Thoracic aorta (tissue), 2 donors: ENCODE data around the gene ITGA5. TPM values are rescaled to one million over a fixed set of nuclear protein-coding genes. Genes with fewer than 3 reads are reported as not detected.

Experiments used
- ATAC-seq: fragments of 150-250 bp; one replicate; pipeline ENCODE4 v1.8.0; 2017; ENCODE audit warnings: low read depth; ENCODE audit not compliant: insufficient number of reproducible peaks, low FRiP score
- DNase-seq: peaks from one replicate; pipeline ENCODE4 v3.0.0-alpha.2; 2020; ENCODE audit warnings: low spot score
- H3K27ac ChIP-seq, 2 donors: fragments of 200-600 bp; sonication (generic); 1 replicate in 1 of 2; 2 replicates in 1 of 2; pipeline ENCODE4 v1.5.1; 2016; ENCODE audit warnings: mild to moderate bottlenecking in 2 of 2, moderate library complexity in 2 of 2
- H3K27me3 ChIP-seq: fragments of 200-600 bp; sonication (generic); replicated peaks from 2 replicates; pipeline ENCODE4 v1.6.0; 2016; ENCODE audit warnings: mild to moderate bottlenecking; ENCODE audit not compliant: insufficient read depth
- H3K36me3 ChIP-seq: fragments of 200-600 bp; sonication (generic); one replicate; pipeline ENCODE4 v1.5.1; 2016
- H3K4me1 ChIP-seq, 2 donors: fragments of 200-600 bp; sonication (generic); 1 replicate in 1 of 2; 2 replicates in 1 of 2; pipeline versions ENCODE4 v1.5.1 to v1.6.0; 2016; ENCODE audit warnings: low read depth in 2 of 2, mild to moderate bottlenecking in 1 of 2; ENCODE audit not compliant: control insufficient read depth in 1 of 2
- H3K4me3 ChIP-seq: fragments of 200-600 bp; sonication (generic); 2 replicates; pipeline ENCODE4 v1.5.1; 2016; ENCODE audit warnings: mild to moderate bottlenecking
- H3K9me3 ChIP-seq: fragments of 200-600 bp; sonication (generic); 2 replicates; pipeline ENCODE4 v1.5.1; 2016
- CTCF ChIP-seq: fragments of 200-600 bp; sonication (generic); IDR thresholded peaks from one replicate; pipeline ENCODE4 v1.5.1; 2019; ENCODE audit warnings: antibody characterized with exemption
- total RNA-seq, 2 donors: library from RNA; depleted of rRNA; stranded (reverse); fragments of >200 nt; gene quantifications; one replicate each; pipeline versions ENCODE4 v1.1.0 to v1.2.3, GENCODE V29; 2016

Gene ITGA5
- total RNA-seq, 2 donors from 2014 or later = 752 to 847 TPM

DNA sequence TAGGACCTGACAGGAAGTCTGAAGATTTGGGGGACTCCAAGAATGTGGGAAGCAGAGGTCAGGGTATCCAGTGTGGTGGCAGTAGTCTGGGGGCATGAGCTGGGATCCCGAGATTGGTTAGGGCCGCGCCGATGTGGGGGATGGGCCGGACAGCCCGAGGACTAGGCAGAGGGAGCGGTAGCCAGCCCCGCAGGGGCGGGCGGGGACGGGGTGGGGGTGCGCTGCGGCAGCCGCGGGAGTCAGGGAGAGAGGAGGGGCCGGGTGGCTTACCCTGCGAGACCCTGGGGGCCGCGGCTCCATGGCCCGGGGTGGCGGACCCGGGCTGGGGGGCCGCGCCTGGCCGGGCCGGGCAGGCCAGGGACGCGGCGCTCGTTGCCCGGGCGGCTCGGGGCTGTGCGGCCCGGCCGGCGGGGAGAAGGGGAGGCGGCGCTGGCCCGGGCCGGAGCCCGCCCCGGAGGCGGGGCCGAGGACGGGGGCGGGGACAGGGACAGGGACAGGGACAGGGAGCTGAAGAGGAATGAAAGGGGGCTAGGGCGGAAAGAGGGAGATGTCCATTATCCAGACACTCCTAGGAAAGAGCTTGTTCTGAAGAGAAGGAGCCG is 40.2 kb downstream of the ITGA5 start:
- Histone ChIP-seq H3K4me3 (peak overlapping the region; percentile 67), H3K27ac (peak overlapping the region in 1 of 2 donors; percentile 50), H3K36me3 (peaks cover 1% of the 10 kb centered on the region), H3K27me3 (no peaks in the 10 kb centered on the region), H3K4me1 (peaks cover 2 to 23% of the 10 kb centered on the region in 2 donors), H3K9me3 (no peaks in the 10 kb centered on the region)
- DNase-seq (no peak), ATAC-seq (peak; percentile 68)
- TF ChIP-seq CTCF = no peak

DNA sequence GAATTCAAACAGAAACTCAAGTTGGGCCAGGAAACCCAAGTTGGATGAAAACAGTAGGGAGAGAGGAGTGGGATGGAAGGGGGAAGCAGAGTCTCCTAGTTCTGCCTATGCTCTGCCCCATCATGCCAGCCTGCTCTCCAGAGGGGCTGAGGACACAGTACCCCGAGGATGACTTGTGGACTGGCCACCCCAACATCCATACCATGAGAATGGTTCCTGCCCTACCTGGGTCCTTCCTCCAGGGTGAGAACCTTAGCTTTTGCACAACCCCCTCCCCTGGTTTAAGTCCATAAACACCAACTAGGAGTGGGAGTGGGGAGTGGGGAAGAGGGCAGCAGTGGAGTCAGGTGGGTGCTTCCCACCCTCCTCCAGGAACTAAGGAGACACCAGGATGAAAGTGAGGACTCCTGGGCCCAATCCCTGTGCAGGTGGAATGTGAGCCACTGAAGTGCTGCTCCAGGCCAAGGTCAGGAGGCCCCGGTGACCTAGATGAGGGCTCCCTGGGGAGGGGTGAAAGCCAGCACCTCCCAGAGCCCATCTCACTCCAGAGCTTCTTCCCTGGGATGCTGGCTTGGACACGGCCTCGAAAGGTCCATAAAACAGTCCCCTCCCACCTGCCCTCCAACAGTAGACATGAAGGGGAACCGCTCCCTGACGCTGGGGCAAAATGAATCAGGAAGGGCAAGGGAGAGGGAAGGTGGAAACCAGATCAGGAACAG is 41.1 kb downstream of the ITGA5 start:
- TF ChIP-seq CTCF = no peak
- no peak for ATAC-seq
- Histone ChIP-seq H3K4me3 (no peak overlapping the region), H3K4me1 (peaks cover 2 to 23% of the 10 kb centered on the region in 2 donors), H3K27me3 (no peaks in the 10 kb centered on the region), H3K27ac (no peak overlapping the region), H3K36me3 (peaks cover 4% of the 10 kb centered on the region), H3K9me3 (no peaks in the 10 kb centered on the region)
- DNase-seq = no peak

DNA sequence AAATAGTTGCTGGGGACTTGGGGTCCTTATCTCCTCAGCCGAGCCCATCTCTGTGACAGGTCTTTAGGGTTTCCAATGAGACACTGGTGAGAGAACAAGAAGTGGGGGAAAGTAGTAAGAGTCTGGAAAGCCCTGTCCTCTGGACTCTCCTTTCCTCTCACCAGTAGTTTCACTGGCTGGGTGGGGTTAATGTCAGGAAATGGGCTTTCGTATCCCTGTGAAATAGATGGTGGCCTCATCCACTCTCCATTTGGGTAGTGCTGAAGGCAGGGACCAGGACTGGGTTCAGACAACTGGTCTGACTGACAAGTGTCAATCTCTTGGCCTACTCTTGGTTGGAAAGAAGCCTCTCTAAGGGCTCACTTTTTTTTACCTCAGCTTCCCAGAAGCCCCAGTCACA is 42.1 kb downstream of the ITGA5 start:
- H3K27ac ChIP-seq = no peak overlapping the region
- ATAC-seq (no peak), DNase-seq (no peak)
- H3K9me3 ChIP-seq = no peaks in the 10 kb centered on the region
- no peak overlapping the region for H3K4me3 ChIP-seq
- no peak for TF ChIP-seq CTCF
- H3K27me3 ChIP-seq = no peaks in the 10 kb centered on the region
- peaks cover 2 to 28% of the 10 kb centered on the region in 2 donors for H3K4me1 ChIP-seq
- peaks cover 4% of the 10 kb centered on the region for H3K36me3 ChIP-seq

DNA sequence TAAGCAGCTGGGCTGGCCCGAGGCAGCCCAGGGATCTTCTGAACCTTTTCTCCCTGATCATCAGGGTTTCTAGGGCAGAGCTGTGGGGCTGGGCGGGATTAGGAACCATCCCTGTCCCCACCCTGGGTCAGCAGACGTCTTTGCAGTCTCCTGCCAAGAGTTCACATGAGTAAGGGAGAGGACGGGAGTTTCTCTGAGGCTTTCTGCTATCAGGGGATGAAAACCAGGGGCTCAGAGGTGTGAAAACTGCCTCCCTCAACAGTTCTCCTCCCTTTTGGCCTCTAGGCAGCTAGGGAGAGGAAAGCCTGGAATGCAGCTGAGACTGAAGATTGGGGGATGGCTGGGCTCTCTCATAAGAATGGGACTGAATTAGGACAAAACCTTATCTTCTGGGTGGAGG is 42.5 kb downstream of the ITGA5 start:
- Histone ChIP-seq H3K4me1 (peaks cover 2 to 32% of the 10 kb centered on the region in 2 donors), H3K36me3 (peaks cover 4% of the 10 kb centered on the region), H3K27me3 (no peaks in the 10 kb centered on the region), H3K4me3 (no peak overlapping the region), H3K9me3 (no peaks in the 10 kb centered on the region), H3K27ac (no peak overlapping the region)
- no peak for TF ChIP-seq CTCF
- ATAC-seq (no peak), DNase-seq (no peak)

- peaks cover 4% of the 10 kb centered on the region for H3K36me3 ChIP-seq
- DNase-seq (no peak), ATAC-seq (no peak)
- no peak overlapping the region for H3K4me3 ChIP-seq
- H3K27ac ChIP-seq = no peak overlapping the region
- H3K9me3 ChIP-seq = no peaks in the 10 kb centered on the region
- H3K4me1 ChIP-seq = peaks cover 2 to 43% of the 10 kb centered on the region in 2 donors
- no peak for TF ChIP-seq CTCF
- H3K27me3 ChIP-seq = no peaks in the 10 kb centered on the region
These were observed 43.8 kb downstream of the ITGA5 start for GRCh38 chr12:54375259-54375579.
